BJ (cell line): ENCODE measurements around the gene PARD3. TPM values are rescaled to one million over a fixed set of nuclear protein-coding genes. Genes with fewer than 3 reads are reported as not detected.

Experiments used
- CTCF ChIA-PET: fragments of 350-600 bp; formaldehyde crosslinking; extraction: SDS; loops from one replicate; lab custom pipeline; 2021; ENCODE audit warnings: antibody characterized with exemption, inconsistent platforms; lab: Yijun Ruan, JAX
- POLR2A ChIA-PET: fragments of 300-600 bp; sonication (Branson Sonifier 250); formaldehyde crosslinking; extraction: SDS; loops from one replicate; lab custom pipeline; 2021; ENCODE audit warnings: antibody characterized with exemption; lab: Charles Lee
- DNase-seq: peaks from one replicate; pipeline ENCODE4 v3.0.0-alpha.2; 2011; ENCODE audit warnings: low read depth
- H3K27me3 ChIP-seq: 2 replicates; pipeline ENCODE4 v1.6.0; 2011; ENCODE audit warnings: low read length; ENCODE audit not compliant: control insufficient read depth, insufficient read depth
- H3K36me3 ChIP-seq: 2 replicates; pipeline ENCODE4 v1.5.1; 2011; ENCODE audit warnings: low read length; ENCODE audit not compliant: control insufficient read depth, insufficient read depth
- H3K4me3 ChIP-seq: 2 replicates; pipeline ENCODE4 v1.5.1; 2011; ENCODE audit warnings: low read depth, mild to moderate bottlenecking, control low read depth, low read length
- polyA plus RNA-seq: library from polyadenylated mRNA; depleted of rRNA; stranded (reverse); fragments of >200 nt; gene quantifications from 2 replicates; pipeline ENCODE4 v1.2.3, GENCODE V29; 2011
- TF ChIP-seq, protein P1 (sequence below): IDR thresholded peaks from 2 replicates; pipeline ENCODE4 v1.5.1; 2011; ENCODE audit warnings: low read depth, mild to moderate bottlenecking, control low read depth, inconsistent platforms, low read length, moderate library complexity; ENCODE audit not compliant: insufficient read depth

PARD3 gene
- polyA plus RNA-seq, 1 experiment: 17.7 TPM

DNA sequence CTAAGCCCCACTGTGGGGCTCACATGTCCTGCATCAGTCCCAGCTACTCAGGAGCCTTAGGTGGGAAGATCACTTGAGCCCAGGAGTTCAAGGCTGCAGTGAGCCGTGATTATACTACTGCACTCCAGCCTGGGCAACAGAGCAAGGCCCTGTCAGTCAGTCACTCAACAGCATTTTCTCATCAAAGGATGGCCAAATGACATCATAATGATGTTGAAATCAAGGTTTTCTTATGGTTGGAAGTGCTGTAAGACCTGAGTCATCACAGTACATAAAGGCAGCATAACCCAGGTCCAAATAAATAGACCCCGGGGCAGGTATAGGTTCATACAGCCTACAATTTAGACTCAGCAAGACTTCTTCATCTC, 341.1 kb downstream of the PARD3 start:
- Histone ChIP-seq H3K4me3 (no peak overlapping the region), H3K36me3 (peaks cover 2% of the 10 kb centered on the region; the same call in 1 of the 2 replicates), H3K27me3 (no peaks in the 10 kb centered on the region)
- TF ChIP-seq, protein P1, sequence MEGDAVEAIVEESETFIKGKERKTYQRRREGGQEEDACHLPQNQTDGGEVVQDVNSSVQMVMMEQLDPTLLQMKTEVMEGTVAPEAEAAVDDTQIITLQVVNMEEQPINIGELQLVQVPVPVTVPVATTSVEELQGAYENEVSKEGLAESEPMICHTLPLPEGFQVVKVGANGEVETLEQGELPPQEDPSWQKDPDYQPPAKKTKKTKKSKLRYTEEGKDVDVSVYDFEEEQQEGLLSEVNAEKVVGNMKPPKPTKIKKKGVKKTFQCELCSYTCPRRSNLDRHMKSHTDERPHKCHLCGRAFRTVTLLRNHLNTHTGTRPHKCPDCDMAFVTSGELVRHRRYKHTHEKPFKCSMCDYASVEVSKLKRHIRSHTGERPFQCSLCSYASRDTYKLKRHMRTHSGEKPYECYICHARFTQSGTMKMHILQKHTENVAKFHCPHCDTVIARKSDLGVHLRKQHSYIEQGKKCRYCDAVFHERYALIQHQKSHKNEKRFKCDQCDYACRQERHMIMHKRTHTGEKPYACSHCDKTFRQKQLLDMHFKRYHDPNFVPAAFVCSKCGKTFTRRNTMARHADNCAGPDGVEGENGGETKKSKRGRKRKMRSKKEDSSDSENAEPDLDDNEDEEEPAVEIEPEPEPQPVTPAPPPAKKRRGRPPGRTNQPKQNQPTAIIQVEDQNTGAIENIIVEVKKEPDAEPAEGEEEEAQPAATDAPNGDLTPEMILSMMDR: no peak
- POLR2A ChIA-PET: no interaction called here
- DNase-seq: no peak
- CTCF ChIA-PET: no interaction called here

DNA sequence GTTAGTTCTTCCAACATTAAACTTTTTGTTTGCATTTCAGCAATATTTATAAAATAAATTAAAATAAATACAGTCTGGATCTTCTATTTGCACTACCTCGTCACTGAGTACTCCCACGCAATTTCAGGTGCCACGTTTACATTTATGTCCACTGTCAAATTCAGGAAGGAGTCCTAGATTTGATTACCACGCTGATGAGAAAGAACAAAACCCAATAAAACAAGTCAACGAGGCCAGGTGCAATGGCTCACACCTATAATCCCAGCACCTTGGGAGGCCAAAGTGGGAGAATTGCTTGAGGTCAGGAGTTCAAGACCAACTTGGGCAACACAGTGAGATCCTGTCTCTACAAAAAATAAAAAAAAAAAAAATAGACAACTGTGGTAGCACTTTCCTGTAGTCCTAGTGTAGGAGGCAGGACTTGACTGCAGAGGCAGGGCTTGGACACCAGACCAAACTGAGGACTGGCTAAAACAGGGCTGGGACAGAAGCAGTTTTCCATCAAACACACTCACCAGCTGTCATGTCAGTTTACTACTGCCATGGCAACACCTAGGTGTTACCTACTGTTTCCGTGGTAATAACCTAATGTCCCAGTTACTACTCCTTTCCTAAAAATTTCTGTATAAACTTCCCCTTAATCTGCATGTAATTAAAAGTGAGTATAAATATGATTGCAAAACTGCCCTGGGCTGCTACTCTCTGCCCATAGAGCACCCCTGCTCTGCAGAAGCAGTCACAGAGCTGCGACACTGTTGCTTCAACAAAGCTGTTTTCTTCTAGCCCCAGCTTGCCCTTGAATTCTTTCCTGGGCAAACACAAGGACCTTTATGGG, 341.7 kb downstream of the PARD3 start:
- POLR2A ChIA-PET: no interaction called here
- Histone ChIP-seq H3K36me3 (peaks cover 2% of the 10 kb centered on the region; the same call in 1 of the 2 replicates), H3K27me3 (no peaks in the 10 kb centered on the region), H3K4me3 (no peak overlapping the region)
- CTCF ChIA-PET: no interaction called here
- DNase-seq: no peak
- TF ChIP-seq, protein P1: no peak

DNA sequence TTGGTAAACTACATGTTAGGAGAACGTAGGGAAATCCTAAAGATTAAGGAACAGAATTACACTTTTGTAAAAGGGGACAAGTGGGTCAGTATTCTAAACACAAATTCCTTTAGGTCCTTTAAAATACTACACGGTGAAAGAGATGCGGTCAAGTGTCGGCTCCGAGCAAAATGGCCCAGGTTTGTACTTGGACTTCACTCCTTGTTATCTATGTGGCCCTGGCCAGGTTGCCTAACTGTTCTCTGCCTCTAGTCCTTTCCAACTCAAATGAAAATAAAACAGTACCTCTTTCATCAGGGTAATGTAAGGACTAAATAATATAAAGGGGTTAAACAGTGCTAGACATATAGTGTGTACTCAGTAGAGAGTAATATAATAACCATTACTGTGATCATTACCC, 344.8 kb downstream of the PARD3 start:
- no peak for DNase-seq
- CTCF ChIA-PET: no interaction called here
- POLR2A ChIA-PET: no interaction called here
- TF ChIP-seq, protein P1: no peak
- no peaks in the 10 kb centered on the region for H3K27me3 ChIP-seq
- H3K4me3 ChIP-seq: no peak overlapping the region
- H3K36me3 ChIP-seq: peaks cover 2% of the 10 kb centered on the region; the same call in 1 of the 2 replicates

DNA sequence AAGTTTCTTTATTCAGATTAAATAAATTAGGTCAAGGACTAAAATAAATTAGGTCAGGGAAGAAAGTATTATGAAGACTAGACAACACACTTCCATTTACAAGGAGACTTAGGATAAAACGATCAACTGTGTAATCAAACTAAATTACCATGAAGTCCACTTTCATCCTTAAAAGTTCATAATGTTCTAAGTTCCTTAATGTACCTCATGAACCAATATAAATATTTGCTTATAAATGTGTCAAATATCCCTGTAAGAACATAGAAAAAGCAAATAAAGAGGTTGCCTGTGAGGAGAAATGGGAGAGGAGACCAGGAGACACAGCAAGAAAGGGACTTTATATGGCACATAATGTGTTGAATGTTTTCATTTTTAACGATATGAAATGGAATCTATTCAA, 345.6 kb downstream of the PARD3 start:
- Histone ChIP-seq H3K36me3 (peaks cover 2% of the 10 kb centered on the region; the same call in 1 of the 2 replicates), H3K4me3 (no peak overlapping the region), H3K27me3 (no peaks in the 10 kb centered on the region)
- ChIA-PET CTCF (no interaction called here), POLR2A (no interaction called here)
- TF ChIP-seq, protein P1: no peak
- DNase-seq: no peak

DNA sequence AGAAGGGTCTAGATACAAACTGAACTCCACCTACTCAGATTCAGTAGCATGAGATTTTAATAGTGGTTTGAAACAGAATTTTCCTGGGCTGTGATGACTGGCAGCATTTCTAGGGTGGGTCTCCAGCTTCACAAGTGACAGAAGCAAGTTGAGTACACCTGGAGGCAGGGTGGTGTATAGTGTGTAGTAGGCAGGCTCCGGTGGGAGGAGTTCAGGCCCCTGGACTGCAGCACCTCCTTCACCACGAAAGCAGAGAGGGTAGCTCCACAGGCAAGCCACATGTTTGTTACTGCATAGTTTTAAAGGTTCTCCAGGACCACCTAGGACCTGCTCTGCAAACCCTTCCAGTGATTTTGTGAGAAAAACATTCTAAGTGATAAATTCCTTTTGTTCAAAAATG, 347.2 kb downstream of the PARD3 start:
- Histone ChIP-seq H3K36me3 (peaks cover 2% of the 10 kb centered on the region; the same call in 1 of the 2 replicates), H3K27me3 (no peaks in the 10 kb centered on the region), H3K4me3 (no peak overlapping the region)
- TF ChIP-seq, protein P1: no peak
- POLR2A ChIA-PET: no interaction called here
- CTCF ChIA-PET: no interaction called here
- DNase-seq: no peak
